ENCODE results near the gene SLC36A3.

SLC36A3 gene

DNA sequence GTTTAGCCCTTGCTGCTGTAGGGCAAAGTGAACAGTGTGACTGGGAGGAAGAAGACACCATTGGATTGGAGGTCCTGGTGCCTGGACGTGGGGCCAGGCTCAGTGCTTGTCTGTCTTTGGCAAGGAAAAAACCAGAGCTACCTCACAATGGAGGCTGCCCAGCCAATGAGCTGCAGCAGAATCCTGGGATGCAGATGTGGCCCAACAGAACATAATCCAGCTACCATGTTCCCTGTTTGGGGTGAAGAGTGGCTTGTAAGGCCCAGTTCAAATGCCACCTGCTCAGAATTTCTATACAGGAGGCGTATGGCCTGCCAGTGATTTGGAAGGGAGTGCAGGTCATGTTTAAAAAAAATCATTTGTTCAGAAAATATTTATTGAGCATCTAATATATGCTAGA lies at the start of gene SLC36A3:
TSS of gene SLC36A3 (minus strand) at position 101 of the 400 bp plus-strand sequence. CDS start 412 bp downstream, outside the sequence.
- no peak for DNase-seq (ENCODE audit: low read depth, low spot score)
- H3K27ac ChIP-seq, result no peak within 1 kb of the TSS

DNA sequence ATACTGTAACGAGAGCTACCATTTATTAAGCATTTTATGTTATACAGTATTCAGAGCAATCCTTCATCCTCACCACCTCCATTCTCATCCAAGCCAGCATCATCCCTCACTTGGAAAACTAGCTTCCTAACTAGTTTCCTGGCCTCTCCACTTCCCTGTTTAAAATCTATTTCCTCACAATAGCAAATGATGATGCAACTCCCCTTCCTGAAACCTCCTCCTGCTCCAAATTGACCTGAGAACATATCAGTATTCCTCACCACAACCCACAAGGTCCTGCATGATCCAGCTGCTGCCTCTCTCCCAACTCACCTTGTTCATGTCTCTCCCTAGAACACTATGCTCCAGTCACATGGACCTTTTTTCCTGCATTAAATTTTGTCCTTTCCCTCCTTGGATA lies 48.1 kb upstream of the SLC36A3 start:
- DNase-seq (ENCODE audit: low read depth, low spot score), result no peak
- no peak overlapping the region for H3K27ac ChIP-seq

DNA sequence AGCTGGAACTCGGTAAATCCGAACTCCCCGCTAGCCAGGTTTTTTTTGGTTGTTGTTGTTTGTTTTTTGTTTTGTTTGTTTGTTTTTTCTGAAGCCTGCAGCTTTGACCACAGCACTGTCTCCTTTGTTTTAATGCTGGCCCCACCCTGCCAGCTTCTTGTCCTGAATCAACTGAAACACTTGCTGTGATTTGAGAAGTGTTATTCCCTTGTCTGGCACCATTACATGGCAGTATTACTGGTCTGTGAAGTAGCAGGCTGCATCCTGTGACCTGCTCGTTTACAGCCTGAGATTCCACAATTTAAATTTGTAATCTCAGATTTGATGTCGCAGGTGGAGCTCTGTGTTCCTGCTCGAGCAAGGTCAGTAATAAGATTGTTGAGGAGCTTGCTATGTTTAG lies 45.2 kb upstream of the SLC36A3 start:
- H3K27ac ChIP-seq, result no peak overlapping the region
- DNase-seq (ENCODE audit: low read depth, low spot score), result no peak

GRCh38 chr5:151347369-151347768 lies 43.8 kb upstream of the SLC36A3 start, which contains the start of gene SLC36A2:
Gene SLC36A2, minus strand, starts transcription at chr5:151347559. Its CDS starts 99 bp downstream, at chr5:151347460.
- H3K27ac ChIP-seq, result no peak within 1 kb of the TSS
- DNase-seq (ENCODE audit: low read depth, low spot score), result no peak

DNA sequence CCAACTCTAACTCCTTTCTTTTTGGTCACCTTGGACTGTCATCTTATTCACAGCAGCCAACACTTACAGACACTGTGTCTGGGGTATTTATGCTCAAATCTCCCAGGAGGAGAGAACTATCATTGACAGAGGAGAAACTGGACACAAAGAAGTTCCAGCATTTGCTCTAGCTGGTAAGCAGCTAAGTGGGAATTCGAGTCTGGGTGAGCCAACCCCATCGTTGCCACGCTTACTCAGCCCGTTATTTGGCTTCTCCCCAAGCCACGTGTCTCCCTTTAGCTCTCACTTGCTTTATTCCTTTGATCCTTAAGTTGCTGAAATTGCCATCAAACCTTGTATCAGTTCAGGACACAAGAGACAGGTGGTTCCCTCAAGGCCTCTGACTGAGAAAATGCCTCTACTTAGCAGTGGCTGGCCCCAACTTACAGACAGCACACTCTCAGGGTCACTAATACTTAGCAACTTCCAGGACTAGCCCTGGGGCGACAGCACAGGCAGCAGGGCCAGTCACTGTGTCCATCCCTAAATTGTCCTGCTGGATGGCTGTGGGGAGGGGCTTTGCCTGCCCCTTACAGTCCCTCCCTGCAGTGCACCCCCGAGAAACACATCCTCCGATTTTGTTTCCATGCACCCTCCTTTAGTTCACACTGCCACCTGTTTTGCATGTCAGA lies 42.4 kb upstream of the SLC36A3 start:
- no peak for DNase-seq (ENCODE audit: low read depth, low spot score)
- H3K27ac ChIP-seq, result no peak overlapping the region

DNA sequence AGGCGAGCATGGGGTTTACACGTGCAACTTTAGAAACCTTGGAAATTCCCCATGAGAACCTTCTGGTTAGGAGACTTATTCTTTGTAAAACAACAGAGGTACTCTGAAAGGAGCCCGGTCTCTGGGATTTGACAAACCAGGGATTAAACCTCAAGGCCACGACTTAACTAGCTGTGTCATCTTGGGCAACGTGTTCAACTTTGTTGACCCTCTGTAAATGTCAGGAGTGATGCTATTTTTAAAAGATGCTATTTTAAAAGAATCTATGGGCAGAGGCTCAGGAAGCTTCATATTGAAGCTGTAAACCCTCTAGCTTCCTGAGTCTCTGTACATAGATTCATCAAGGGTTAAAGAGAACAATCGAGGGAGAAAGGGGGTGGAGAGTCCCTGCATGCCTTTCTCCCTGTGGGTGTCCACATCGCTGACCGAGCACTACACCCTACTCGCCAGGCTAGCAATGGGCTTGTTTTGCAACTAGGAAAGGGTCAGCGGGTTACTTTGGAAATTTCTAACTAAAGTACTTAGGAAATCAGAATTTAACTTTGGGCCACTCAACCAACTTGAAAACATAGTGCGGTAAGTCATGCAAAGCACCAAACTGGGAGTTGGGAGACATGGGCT lies 41.7 kb upstream of the SLC36A3 start:
- no peak overlapping the region for H3K27ac ChIP-seq
- DNase-seq (ENCODE audit: low read depth, low spot score), result no peak

- DNase-seq (ENCODE audit: low read depth, low spot score), result no peak
These were observed 40.5 kb upstream of the SLC36A3 start for GRCh38 chr5:151344088-151344487.

DNA sequence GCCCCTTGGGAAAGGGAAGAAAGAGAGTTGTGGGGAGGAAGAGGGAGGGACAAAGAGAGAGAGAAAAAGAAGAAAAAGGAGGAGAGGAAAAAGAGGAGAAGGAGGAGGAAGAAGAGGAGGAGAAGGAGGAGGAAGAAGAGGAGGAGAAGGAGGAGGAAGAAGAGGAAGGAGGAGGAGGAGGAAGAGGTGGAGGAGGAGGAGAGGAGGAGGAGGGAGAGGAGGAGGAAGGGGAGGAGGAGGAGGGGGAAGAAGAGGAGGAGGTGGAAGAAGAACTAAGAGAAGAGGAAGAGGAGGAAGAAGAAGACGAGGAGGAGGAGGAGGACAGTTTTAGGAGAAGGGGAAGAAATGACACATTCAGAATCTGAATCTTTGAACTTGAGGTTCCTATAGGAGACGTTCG lies 36.4 kb upstream of the SLC36A3 start:
- no peak for DNase-seq (ENCODE audit: low read depth, low spot score)
- no peak overlapping the region for H3K27ac ChIP-seq

More at GRCh38 chr5:151344088-151344487, 40.5 kb upstream of the SLC36A3 start:
- no peak overlapping the region for H3K27ac ChIP-seq

GRCh38 chr5:151338734-151339133 lies 35.2 kb upstream of the SLC36A3 start:
- H3K27ac ChIP-seq, result no peak overlapping the region
- DNase-seq (ENCODE audit: low read depth, low spot score), result no peak

- no peak overlapping the region for H3K27ac ChIP-seq
- no peak for DNase-seq (ENCODE audit: low read depth, low spot score)
These were observed 29.3 kb upstream of the SLC36A3 start for GRCh38 chr5:151332857-151333256.

DNA sequence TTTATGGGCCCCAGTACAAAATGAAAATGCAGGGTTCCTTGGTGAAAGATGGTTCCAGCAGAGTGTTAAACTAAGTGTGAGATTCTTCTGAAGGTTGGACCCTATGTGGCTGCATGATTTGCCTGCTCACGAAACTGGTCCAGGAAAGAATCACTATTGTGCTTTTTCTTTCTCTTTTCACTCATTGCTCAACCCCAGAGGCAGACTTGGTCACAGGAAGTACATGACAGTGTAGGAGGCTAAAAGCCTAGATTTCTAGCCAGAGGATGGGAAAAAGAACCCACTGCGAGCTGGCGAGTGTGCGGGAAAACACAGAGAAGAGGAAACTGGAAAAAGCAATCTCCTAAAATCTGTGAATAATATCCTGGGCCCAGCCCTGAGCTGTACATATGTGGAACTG lies 25.2 kb upstream of the SLC36A3 start:
- H3K27ac ChIP-seq, result no peak overlapping the region
- no peak for DNase-seq (ENCODE audit: low read depth, low spot score)

- H3K27ac ChIP-seq, result no peak overlapping the region
- DNase-seq (ENCODE audit: low read depth, low spot score), result no peak
These were observed 24.0 kb upstream of the SLC36A3 start for GRCh38 chr5:151327585-151327984.

- H3K27ac ChIP-seq, result no peak overlapping the region
- DNase-seq (ENCODE audit: low read depth, low spot score), result no peak
These were observed 22.7 kb upstream of the SLC36A3 start for GRCh38 chr5:151326266-151326665.

- H3K27ac ChIP-seq, result no peak overlapping the region
- no peak for DNase-seq (ENCODE audit: low read depth, low spot score)
These were observed 16.9 kb upstream of the SLC36A3 start for GRCh38 chr5:151320481-151320880.

- DNase-seq (ENCODE audit: low read depth, low spot score), result no peak
- H3K27ac ChIP-seq, result no peak overlapping the region
These were observed 15.5 kb upstream of the SLC36A3 start for GRCh38 chr5:151318850-151319732.

- no peak overlapping the region for H3K27ac ChIP-seq
- no peak for DNase-seq (ENCODE audit: low read depth, low spot score)
These were observed 14.3 kb upstream of the SLC36A3 start for GRCh38 chr5:151317871-151318270.

DNA sequence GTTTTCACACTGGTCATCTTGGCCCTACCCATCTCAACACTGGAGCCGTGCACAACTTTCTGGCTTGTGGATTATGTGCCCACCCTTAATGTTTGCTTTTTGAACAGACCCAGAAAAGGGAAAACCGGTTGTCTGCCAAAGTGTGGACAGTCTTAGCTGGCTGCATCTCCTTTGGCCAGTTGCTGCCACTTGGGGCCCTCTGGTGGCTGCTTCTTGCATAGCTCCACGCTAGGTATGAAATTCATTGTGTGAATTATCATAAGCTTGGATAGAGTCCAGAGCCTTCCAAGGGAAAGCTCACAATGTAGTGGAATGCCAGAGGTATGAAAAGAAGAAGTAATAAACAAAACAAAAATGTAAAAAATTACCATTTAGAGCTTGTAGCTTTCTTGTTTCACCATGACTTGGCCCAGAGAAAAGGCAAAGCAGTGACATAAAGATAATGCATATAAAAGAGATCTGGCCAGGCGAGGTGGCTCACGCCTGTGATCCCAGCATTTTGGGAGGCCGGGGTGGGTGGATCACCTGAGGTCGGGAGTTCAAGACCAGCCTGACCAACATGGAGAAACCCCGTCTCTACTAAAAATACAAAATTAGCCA lies 12.5 kb upstream of the SLC36A3 start:
- no peak overlapping the region for H3K27ac ChIP-seq
- DNase-seq (ENCODE audit: low read depth, low spot score), result no peak

- no peak overlapping the region for H3K27ac ChIP-seq
- no peak for DNase-seq (ENCODE audit: low read depth, low spot score)
These were observed 9.8 kb upstream of the SLC36A3 start for GRCh38 chr5:151313357-151313756.

- DNase-seq (ENCODE audit: low read depth, low spot score), result no peak
- no peak overlapping the region for H3K27ac ChIP-seq
These were observed 9.3 kb upstream of the SLC36A3 start for GRCh38 chr5:151312756-151313324.

DNA sequence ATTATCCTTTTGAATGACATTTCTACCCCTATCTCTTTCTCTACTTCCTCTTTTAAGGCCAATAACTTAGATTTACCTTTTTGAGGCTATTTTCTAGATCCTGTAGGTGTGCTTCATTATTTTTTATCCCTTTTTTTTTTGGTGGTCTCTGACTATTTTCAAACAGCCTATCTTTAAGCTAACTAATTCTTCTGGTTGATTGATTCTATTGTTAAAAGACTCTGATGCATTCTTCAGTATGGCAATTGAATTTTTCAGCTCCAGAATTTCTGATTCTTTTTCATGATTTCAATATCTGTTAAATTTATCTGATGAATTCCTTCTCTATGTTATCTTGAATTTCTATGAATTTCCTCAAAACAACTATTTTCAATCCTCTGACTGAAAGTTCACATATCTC lies 7.4 kb upstream of the SLC36A3 start:
- no peak for DNase-seq (ENCODE audit: low read depth, low spot score)
- H3K27ac ChIP-seq, result no peak overlapping the region

Data from epithelial cell of prostate (primary cell).